ENCODE data around the gene DAB2IP. TPM values are rescaled to one million over a fixed set of nuclear protein-coding genes. Genes with fewer than 3 reads are reported as not detected.

DAB2IP gene
- total RNA-seq, 1 donor from 2014 or later: 24.3 TPM

- peaks cover 7% of the 10 kb centered on the region for H3K27me3 Mint-ChIP-seq (ENCODE audit: insufficient read depth, low read depth)
- H3K79me2 ChIP-seq (ENCODE audit: low read depth): no peaks in the 10 kb centered on the region
- no peak overlapping the region for H3K4me2 ChIP-seq
- no peak overlapping the region for H3K9ac ChIP-seq
- H3K36me3 Mint-ChIP-seq: no peaks in the 10 kb centered on the region
- TF ChIP-seq EZH2phosphoT487 (IDR thresholded peaks at IDR 0.05) (no peak), CTCF (IDR thresholded peaks at IDR 0.05) (no peak), EZH2 (IDR thresholded peaks at IDR 0.05) (no peak)
- no peak overlapping the region for H3K27ac ChIP-seq
- no peak overlapping the region for H3K4me3 Mint-ChIP-seq
- peaks cover 20% of the 10 kb centered on the region for H3K4me1 Mint-ChIP-seq
- no peaks in the 10 kb centered on the region for H3K9me3 ChIP-seq (ENCODE audit: low read depth)
- H3K27me3 ChIP-seq: no peaks in the 10 kb centered on the region
- H3K27ac Mint-ChIP-seq: no peak overlapping the region
- H3K4me3 ChIP-seq: no peak overlapping the region
- no peak for DNase-seq (ENCODE audit: low spot score)
- H3K9me3 Mint-ChIP-seq: no peaks in the 10 kb centered on the region
- no peak overlapping the region for H2AFZ ChIP-seq (replicated peaks)
- H4K20me1 ChIP-seq (ENCODE audit: low read depth): peaks cover 61% of the 10 kb centered on the region
- H3K36me3 ChIP-seq: no peaks in the 10 kb centered on the region
- peaks cover under 1% of the 10 kb centered on the region for H3K4me1 ChIP-seq
- H3F3A ChIP-seq (ENCODE audit: low read depth): no peaks in the 10 kb centered on the region
These were observed 24.0 kb upstream of the DAB2IP start for GRCh38 chr9:121627427-121627826.

DNA sequence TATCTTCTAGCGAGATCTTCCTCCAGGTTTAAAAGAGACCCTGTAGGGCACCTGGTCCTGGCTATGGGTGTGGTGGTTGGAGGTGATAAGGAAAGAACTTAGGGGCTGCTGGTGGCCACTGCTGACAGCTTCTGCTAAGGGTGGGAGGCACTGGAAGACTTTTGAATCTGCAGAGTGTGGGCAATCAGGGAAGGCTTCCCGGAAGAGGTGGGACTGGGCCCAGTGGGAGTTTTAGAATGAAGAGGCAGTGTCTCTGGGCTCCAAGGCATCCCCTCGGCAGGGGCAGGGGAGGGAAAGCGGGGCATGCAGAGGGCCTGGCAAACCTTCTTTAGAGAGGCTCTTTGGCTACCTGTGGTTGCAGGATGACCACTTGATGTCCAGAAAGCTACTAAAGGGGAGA, 23.0 kb upstream of the DAB2IP start:
- H3K27me3 ChIP-seq: no peaks in the 10 kb centered on the region
- no peak for DNase-seq (ENCODE audit: low spot score)
- H3K4me3 Mint-ChIP-seq: no peak overlapping the region

GRCh38 chr9:121631115-121631514, 20.3 kb upstream of the DAB2IP start:
- Histone ChIP-seq H3K27me3 (no peaks in the 10 kb centered on the region), H4K20me1 (ENCODE audit: low read depth) (peaks cover 72% of the 10 kb centered on the region), H2AFZ (replicated peaks) (no peak overlapping the region), H3K4me1 (peaks cover 22% of the 10 kb centered on the region), H3F3A (ENCODE audit: low read depth) (no peaks in the 10 kb centered on the region), H3K79me2 (ENCODE audit: low read depth) (no peaks in the 10 kb centered on the region), H3K4me3 (no peak overlapping the region), H3K4me2 (no peak overlapping the region), H3K9me3 (ENCODE audit: low read depth) (no peaks in the 10 kb centered on the region), H3K9ac (no peak overlapping the region), H3K36me3 (no peaks in the 10 kb centered on the region), H3K27ac (no peak overlapping the region)
- Mint-ChIP-seq H3K27ac (peak overlapping the region; percentile 5), H3K4me3 (no peak overlapping the region), H3K4me1 (peaks cover 53% of the 10 kb centered on the region), H3K36me3 (no peaks in the 10 kb centered on the region), H3K9me3 (no peaks in the 10 kb centered on the region), H3K27me3 (ENCODE audit: insufficient read depth, low read depth) (peaks cover 5% of the 10 kb centered on the region)
- no peak for DNase-seq (ENCODE audit: low spot score)
- no peak for TF ChIP-seq CTCF (IDR thresholded peaks at IDR 0.05)
- no peak for TF ChIP-seq EZH2 (IDR thresholded peaks at IDR 0.05)
- TF ChIP-seq EZH2phosphoT487 (IDR thresholded peaks at IDR 0.05): no peak

More for the DNA sequence above, 23.0 kb upstream of the DAB2IP start:
- Histone ChIP-seq H4K20me1 (ENCODE audit: low read depth) (peaks cover 70% of the 10 kb centered on the region), H2AFZ (replicated peaks) (no peak overlapping the region), H3F3A (ENCODE audit: low read depth) (no peaks in the 10 kb centered on the region), H3K27ac (no peak overlapping the region), H3K9ac (no peak overlapping the region), H3K9me3 (ENCODE audit: low read depth) (no peaks in the 10 kb centered on the region), H3K4me3 (no peak overlapping the region), H3K36me3 (no peaks in the 10 kb centered on the region), H3K4me2 (no peak overlapping the region), H3K79me2 (ENCODE audit: low read depth) (no peaks in the 10 kb centered on the region), H3K4me1 (peaks cover 11% of the 10 kb centered on the region)
- no peaks in the 10 kb centered on the region for H3K9me3 Mint-ChIP-seq
- no peaks in the 10 kb centered on the region for H3K36me3 Mint-ChIP-seq
- peaks cover 30% of the 10 kb centered on the region for H3K4me1 Mint-ChIP-seq
- peak overlapping the region; percentile 32 for H3K27ac Mint-ChIP-seq
- no peak for TF ChIP-seq CTCF (IDR thresholded peaks at IDR 0.05)
- no peak for TF ChIP-seq EZH2 (IDR thresholded peaks at IDR 0.05)
- TF ChIP-seq EZH2phosphoT487 (IDR thresholded peaks at IDR 0.05): no peak
- H3K27me3 Mint-ChIP-seq (ENCODE audit: insufficient read depth, low read depth): peaks cover 9% of the 10 kb centered on the region

Data from neural progenitor cell (in vitro differentiated cells).